HG03520 (cell line): ENCODE data around the gene SAPCD2.
A peak's percentile ranks its signal among the peaks of the same experiment; 100 is the strongest.
"Not testable (repeated sequence)": the region's sequence is repeated elsewhere in the genome, so short reads cannot be mapped to it uniquely, and the experiment has no call there.

Experiments
- ATAC-seq: cut with Tn5 transposase; IDR thresholded peaks from one replicate; pipeline ENCODE4 v1.9.1; 2021; ENCODE audit warnings: mild to moderate bottlenecking, moderate library complexity; ENCODE audit not compliant: unreplicated experiment

SAPCD2 gene

DNA sequence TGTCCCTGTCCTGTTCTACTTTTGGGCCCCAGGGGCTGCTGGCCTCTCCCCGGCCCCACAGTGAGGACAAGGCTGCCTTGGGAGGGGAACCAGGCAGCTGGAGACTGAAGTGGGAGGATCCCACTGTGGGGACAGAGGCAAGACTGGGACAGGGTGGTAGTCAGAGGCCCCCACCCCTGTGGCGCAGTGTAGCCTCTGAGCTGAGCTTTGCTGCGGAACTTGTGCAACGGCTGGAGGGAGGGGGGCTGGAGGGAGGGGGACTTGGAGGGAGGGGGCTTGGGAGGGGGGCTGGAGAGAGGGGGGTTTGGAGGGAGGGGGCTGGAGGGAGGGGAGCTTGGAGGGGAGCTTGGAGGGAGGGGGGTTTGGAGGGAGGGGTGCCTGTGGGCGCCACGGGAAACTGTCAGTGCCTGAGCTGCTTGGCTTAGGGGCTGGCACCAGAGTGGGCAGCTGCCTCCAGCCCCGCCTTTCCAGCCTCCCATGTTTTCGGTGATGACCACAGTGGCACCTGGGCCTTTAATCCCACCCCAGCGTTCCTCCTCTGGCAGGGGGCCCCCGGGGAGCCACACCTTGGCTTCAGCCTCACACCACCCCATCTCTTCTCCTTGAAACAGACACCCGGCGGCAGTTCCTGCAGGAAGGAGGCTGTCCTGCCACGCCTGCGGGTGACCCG, 36.2 kb downstream of the SAPCD2 start:
- ATAC-seq, result no peak

DNA sequence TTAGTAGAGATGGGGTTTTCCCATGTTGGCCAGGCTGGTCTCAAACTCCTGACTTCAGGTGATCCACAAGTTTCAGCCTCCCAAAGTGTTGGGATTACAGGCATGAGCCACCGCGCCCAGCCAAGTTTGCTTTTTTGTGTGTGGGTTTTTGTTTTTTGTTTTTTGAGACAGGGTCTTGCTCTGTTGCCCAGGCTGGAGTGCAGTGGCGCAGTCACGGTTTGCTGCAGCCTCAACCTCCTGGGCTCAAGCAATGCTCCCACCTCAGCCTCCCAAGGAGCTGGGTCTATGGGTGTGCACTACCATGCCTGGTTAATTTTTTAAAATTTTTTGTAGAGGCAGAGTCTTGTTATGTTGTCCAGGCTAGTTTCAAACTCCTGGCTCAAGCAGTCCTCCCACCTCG, 36.9 kb downstream of the SAPCD2 start:
- not testable (repeated sequence) for ATAC-seq

DNA sequence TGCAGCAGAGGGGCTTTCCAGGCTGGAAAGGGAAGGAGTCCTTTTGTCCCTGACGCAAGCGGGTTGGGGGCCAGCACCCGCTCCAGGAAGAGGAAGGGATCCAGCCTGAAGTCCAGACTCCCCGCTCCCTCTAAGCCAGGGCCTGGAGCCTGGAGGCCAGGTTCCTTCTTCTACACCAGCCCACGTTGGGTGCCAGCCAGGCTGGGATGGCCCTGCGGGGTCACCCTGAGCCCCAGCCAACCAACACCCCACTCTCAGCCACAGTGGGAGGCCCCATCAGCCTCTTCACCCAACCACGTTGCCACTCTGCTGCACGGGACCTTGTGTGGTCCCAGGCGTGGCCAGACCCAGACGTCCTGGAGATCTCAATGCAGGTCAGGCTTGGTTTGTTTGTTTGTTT, 37.5 kb downstream of the SAPCD2 start:
- no peak for ATAC-seq

DNA sequence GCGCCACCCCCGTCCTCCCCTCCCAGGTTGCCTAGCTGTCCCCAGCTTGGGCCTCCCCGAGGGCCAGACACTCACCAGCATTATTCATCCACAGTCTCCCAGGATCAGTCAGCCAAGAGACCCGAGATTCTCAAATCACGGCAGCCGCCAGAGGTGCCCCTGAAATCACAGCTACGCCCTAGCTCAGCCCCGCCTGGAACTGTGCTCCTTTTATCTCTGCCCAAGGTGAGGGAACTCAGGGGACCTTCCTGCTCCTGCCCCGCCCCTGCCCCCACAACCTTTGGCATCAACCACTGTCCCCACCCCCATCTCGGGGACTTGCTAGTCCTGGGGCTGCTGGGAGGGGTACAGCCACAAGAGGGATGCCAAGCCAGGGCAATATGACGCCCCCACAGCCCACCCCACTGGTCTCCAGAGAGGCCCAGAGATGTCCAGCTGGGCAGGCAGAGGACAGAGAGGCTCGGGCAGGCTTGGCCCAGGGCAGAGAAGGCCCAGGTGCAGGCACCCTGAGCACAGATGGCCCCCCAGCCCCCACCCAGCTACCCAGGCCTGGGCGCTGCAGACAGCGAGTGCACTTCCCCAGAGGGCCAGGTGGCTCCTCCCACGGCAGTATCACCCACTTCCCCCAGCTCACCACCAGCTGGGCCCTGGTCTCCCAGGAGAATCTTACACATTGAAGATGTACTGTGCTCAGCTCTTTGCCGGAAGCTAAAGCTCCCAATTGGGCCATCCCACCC, 38.3 kb downstream of the SAPCD2 start, which contains the start of gene FUT7:
Gene FUT7 (minus strand): TSS at position 185 of the 737 bp plus-strand sequence. CDS start 97 bp downstream, at position 88.
- no peak for ATAC-seq

DNA sequence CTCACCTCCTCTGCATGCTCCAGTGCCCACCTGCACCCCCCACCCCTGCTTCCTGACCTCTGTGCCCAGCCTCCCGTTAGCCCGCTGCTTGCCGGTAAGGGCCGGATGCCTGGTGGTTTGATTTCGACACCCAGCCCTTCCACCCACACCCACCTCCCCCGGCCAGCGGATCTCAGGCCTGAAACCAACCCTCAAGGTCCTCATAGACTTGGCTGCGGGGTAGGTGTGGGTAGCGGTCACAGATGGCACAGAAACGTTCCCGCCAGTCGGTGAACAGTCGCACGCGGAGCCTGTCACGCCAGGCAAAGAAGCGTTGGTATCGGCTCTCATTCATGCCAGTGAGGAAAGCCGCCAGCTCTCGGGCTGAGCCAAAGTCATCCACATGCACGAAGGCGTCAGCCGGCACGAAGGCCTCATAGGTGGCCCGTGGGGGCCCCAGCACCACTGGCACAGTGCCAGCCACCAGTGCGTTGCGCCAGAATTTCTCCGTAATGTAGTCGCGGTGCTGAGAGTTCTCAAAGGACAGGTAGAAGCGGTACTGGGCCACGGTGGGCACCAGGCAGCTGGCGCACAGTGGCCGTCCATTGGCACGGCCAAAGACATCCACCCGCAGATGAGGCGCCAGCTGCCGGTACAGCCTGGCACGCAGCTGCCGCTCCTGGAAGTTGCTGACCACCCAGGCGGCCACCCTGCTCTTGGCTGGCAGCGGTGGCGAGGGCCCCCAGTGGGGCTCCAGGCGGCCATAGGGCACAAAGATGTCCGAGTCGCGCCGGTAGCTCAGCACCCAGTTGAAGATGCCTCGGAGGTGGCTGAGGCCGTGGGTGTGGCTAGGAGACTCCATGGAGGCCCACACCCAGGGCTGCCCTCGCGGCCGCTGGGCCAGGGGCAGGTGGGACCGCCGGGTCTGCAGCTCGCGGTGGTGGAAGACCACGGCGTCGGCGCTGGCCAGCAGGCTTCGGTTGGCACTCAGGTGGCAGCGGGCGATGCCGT, 39.5 kb downstream of the SAPCD2 start:
- no peak for ATAC-seq

DNA sequence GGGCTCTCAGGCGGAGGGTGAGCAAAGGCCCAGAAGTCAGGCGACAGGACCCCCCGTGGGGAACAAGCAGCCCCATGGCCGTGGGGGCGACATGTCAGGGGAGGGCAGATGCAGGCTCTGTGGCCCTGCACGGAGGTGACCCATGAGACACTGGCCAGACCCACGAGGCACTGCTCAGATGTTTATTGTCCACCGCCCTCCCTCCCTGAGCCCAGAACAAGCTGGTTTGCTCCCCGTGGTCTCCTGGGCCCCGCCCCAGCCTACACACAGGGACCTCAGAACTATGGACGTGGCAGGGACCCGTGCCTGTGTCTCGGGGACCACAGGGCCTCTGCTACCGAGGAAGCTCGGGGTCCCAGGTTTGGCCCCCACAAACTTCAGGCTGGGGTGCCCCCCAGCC, 40.4 kb downstream of the SAPCD2 start:
- no peak for ATAC-seq

- peak; percentile 38 for ATAC-seq
Observed at GRCh38 chr9:137029058-137029936, 41.1 kb downstream of the SAPCD2 start.

- ATAC-seq, result peak; percentile 35
Observed at GRCh38 chr9:137028263-137029057, 41.9 kb downstream of the SAPCD2 start.

DNA sequence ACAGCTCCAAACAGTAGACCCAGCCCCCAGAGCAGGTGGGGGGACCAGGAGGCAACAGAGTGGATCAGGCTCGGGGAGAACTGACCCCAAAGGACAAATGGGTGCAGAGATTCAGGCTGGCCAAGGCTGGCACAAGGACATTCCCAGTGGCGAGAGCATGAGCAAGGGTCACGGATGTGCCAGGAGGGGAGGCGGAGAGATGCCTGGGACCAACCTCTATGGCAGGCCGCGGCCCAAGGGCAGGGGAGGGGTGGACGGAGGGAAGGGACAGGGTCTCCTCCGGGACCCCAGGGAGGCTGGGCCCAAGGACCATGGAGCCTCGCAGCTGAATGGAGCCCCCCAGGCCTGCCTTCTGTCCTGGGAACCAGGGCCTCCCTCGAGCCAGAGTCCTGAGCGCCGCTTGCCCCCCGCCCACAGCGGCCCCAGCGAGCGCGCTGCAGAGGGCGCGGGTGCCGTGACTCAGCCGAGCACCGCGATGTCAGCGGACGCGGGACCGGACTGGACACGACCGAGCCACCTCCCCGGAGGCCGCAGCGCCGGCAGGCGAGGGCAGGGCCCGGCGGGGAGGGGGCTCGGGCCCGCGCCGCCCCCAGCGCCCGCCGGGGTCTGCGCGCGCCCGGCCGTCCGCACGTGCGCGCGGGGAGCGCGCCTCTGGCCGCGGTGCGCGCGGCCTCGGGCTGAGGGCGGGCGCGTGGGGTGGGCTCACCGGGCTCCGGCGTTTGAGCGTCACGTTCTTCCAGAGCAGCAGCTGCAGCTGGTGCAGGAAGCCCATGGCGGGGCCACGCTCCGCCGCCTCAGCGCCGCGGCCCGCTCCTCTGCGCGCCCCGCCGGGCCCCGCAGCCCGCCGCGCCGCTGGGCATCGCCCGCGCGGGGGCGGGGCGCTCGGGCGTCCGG, 42.7 kb downstream of the SAPCD2 start, which contains the start of gene ABCA2:
Gene ABCA2 (minus strand): TSS at position 869 of the 894 bp plus-strand sequence. CDS start 97 bp downstream, at position 772.
- no peak for ATAC-seq

- no peak for ATAC-seq
Observed at GRCh38 chr9:137026828-137027227, 43.5 kb downstream of the SAPCD2 start.

DNA sequence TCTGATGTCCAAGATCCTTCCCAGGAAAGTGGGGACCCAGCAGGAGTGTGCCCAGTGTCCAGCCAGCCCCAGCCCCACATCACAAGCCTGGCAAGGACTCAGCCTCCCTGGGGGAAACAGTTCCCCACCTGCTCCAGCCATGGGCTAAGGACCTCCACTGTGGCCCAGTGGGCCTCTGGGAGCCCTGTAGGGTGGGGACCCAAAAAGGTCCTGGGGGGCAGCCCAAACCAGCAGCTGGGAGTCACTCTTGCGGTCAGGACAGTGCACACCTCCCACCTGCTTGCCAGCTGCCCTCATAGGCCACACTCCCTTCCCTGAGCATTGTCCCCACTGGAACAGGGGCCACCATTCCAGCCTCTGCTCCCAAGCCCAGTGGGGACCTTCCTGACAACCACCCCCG, 44.0 kb downstream of the SAPCD2 start:
- no peak for ATAC-seq

- ATAC-seq, result no peak
Observed at GRCh38 chr9:137025517-137025966, 44.8 kb downstream of the SAPCD2 start.

DNA sequence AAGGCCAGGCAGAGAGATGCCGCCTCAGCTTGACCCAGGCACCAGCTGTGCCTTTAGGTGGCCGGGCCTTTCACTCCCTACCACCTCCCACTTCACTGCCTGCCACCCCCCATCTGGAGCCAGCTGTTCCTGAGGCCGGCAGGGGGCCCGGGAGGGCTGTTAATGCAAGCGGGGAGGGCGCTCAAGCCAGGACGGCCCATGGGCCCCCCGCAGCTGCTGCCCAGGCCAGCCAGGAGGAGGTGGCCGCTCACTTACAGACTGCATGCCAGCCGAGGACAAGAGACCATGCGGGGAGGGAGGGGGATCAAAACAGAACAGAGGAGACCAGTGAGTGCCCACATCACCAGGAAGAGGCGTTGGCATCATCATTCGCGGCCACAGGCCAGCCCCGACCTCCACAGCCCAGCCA, 46.8 kb downstream of the SAPCD2 start:
- no peak for ATAC-seq

GRCh38 chr9:137023157-137023556, 47.2 kb downstream of the SAPCD2 start:
- ATAC-seq, result no peak

GRCh38 chr9:137022662-137023008, 47.7 kb downstream of the SAPCD2 start:
- no peak for ATAC-seq

GRCh38 chr9:137021979-137022661, 48.2 kb downstream of the SAPCD2 start:
- ATAC-seq, result no peak

DNA sequence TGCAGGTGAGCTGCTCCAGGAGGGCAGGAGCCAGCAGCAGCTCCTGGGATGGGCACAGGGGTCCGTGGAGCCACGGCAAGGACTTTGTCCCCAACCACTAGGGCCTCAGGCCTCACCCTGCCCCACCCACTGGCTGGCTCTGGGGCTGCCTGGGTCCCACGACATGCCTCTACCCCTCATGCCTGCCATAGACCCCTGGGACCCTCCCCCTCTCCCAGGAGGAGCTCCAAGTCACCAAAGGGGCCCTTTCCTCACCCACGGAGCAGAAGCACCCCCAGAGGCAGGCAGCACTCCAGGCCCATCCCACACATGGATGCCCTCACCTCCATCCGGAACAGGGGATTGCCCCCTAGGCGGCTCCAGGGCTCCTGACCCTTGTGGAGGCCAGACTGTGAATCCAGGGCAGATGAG, 48.8 kb downstream of the SAPCD2 start:
- ATAC-seq, result no peak
